GM13977 (cell line): ENCODE measurements around the gene TMEM253.
A peak's percentile ranks its signal among the peaks of the same experiment; 100 is the strongest.

ENCODE experiments used
- DNase-seq: peaks from one replicate; pipeline ENCODE4 v3.0.0; 2012; ENCODE audit warnings: low spot score
- CTCF ChIP-seq: IDR thresholded peaks from 2 replicates; pipeline ENCODE4 v1.5.1; 2012; ENCODE audit warnings: mild to moderate bottlenecking, control low read depth; ENCODE audit not compliant: insufficient read depth; ENCODE audit errors: extremely low read depth, missing control alignments
- in situ Hi-C: fragments of 300-500 bp; cut with MboI; formaldehyde crosslinking; loops from one replicate; pipeline ENCODE4 v1.12.0; 2022; ENCODE audit warnings: low sequenced_read_pairs, low pct_unique_long_range_greater_than_20kb, mixed read lengths, inconsistent platforms; ENCODE audit not compliant: unreplicated experiment

Gene TMEM253

GRCh38 chr14:21090194-21090939, 10.5 kb upstream of the TMEM253 start:
- peak; percentile 44 for TF ChIP-seq CTCF
- in situ Hi-C loops = no loop called here
- DNase-seq = no peak

- in situ Hi-C loops = no loop called here
- no peak for TF ChIP-seq CTCF
- no peak for DNase-seq
These were observed 9.8 kb upstream of the TMEM253 start for GRCh38 chr14:21090940-21091663.

- TF ChIP-seq CTCF = no peak
- in situ Hi-C loops = no loop called here
- DNase-seq = no peak
These were observed 9.0 kb upstream of the TMEM253 start for GRCh38 chr14:21091821-21092272.

- in situ Hi-C loops = no loop called here
- peak; percentile 97 for DNase-seq
- TF ChIP-seq CTCF = peak; percentile 100
These were observed 8.4 kb upstream of the TMEM253 start for GRCh38 chr14:21092273-21093011.

- DNase-seq = no peak
- in situ Hi-C loops = no loop called here
- TF ChIP-seq CTCF = no peak
These were observed 7.8 kb upstream of the TMEM253 start for GRCh38 chr14:21093018-21093417.
